ENCODE data around the gene CHAC2. TPM values are rescaled to one million over a fixed set of nuclear protein-coding genes. Genes with fewer than 3 reads are reported as not detected.

Gene CHAC2
- total and polyA plus RNA-seq, 2 of the 13 experiments (the other 11 are each of a cell fraction or from before 2014, with no cell fraction given): 1.7 to 10.7 TPM

DNA sequence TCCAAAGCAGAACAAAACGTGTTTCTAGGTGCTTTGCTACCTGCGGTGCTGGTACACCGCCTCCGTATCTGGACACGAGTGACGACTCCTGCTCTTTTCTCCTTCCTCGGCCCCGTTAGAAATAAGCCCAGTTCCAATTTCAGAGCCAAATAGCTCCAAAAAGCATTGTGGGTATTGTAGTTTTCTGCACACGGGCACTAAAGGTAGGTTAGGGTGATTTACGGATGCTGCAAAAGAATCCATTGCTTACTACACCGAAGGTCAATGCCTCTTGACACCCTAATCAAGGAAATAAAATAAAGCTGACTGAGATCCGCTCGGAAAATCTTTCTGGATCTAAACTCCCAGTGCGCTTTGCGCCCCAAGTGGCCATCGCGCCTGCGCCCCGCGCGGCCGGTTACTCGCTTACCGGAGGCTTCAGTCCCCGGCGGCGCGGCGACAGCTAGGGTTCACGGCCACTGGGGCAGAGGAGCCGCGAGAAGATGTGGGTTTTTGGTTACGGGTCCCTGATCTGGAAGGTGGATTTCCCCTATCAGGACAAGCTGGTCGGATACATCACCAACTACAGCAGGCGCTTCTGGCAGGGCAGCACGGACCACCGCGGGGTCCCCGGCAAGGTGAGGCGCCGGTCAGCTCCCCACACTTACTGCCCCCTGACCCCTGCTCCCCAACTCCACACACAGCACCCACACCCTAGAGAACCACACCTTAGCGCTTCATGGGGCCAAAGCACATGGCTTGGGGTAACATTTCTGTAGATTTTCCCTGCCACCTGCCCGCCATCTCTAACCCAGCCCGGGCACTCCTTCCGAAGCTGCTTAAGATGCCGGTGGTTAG, at the start of gene CHAC2 (continued):
- no peak for TF ChIP-seq RNF2 (conservative IDR thresholded peaks at IDR 0.05; ENCODE audit: low read depth)
- TF ChIP-seq ZNF781 (CRISPR knock-in tag; IDR thresholded peaks at IDR 0.05; ENCODE audit: borderline replicate concordance, not compliant biosample characterization): peak; percentile 75
- no peak for TF ChIP-seq ZNF703 (CRISPR knock-in tag; IDR thresholded peaks at IDR 0.05; ENCODE audit: borderline replicate concordance)
- TF ChIP-seq, protein P1, sequence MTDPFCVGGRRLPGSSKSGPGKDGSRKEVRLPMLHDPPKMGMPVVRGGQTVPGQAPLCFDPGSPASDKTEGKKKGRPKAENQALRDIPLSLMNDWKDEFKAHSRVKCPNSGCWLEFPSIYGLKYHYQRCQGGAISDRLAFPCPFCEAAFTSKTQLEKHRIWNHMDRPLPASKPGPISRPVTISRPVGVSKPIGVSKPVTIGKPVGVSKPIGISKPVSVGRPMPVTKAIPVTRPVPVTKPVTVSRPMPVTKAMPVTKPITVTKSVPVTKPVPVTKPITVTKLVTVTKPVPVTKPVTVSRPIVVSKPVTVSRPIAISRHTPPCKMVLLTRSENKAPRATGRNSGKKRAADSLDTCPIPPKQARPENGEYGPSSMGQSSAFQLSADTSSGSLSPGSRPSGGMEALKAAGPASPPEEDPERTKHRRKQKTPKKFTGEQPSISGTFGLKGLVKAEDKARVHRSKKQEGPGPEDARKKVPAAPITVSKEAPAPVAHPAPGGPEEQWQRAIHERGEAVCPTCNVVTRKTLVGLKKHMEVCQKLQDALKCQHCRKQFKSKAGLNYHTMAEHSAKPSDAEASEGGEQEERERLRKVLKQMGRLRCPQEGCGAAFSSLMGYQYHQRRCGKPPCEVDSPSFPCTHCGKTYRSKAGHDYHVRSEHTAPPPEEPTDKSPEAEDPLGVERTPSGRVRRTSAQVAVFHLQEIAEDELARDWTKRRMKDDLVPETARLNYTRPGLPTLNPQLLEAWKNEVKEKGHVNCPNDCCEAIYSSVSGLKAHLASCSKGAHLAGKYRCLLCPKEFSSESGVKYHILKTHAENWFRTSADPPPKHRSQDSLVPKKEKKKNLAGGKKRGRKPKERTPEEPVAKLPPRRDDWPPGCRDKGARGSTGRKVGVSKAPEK (CRISPR knock-in tag; IDR thresholded peaks at IDR 0.05; ENCODE audit: borderline replicate concordance): peak; percentile 70; the same call in 1 of the 2 replicates
- peak; percentile 89 for TF ChIP-seq SIX4 (CRISPR knock-in tag; IDR thresholded peaks at IDR 0.05)
- no peak for TF ChIP-seq SRSF4 (IDR thresholded peaks at IDR 0.05; ENCODE audit: low read depth, low read length, poor library complexity, severe bottlenecking)
- TF ChIP-seq ZNF562 (CRISPR knock-in tag; IDR thresholded peaks at IDR 0.05; ENCODE audit: borderline replicate concordance): no peak
- TF ChIP-seq, protein P2, sequence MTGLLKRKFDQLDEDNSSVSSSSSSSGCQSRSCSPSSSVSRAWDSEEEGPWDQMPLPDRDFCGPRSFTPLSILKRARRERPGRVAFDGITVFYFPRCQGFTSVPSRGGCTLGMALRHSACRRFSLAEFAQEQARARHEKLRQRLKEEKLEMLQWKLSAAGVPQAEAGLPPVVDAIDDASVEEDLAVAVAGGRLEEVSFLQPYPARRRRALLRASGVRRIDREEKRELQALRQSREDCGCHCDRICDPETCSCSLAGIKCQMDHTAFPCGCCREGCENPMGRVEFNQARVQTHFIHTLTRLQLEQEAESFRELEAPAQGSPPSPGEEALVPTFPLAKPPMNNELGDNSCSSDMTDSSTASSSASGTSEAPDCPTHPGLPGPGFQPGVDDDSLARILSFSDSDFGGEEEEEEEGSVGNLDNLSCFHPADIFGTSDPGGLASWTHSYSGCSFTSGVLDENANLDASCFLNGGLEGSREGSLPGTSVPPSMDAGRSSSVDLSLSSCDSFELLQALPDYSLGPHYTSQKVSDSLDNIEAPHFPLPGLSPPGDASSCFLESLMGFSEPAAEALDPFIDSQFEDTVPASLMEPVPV (CRISPR knock-in tag; IDR thresholded peaks at IDR 0.05): 0 out of 2 replicates have a peak, but pooled peaks have one; percentile 1
- no peak for TF ChIP-seq HOXD1 (CRISPR knock-in tag; IDR thresholded peaks at IDR 0.05)
- TF ChIP-seq, protein P3, sequence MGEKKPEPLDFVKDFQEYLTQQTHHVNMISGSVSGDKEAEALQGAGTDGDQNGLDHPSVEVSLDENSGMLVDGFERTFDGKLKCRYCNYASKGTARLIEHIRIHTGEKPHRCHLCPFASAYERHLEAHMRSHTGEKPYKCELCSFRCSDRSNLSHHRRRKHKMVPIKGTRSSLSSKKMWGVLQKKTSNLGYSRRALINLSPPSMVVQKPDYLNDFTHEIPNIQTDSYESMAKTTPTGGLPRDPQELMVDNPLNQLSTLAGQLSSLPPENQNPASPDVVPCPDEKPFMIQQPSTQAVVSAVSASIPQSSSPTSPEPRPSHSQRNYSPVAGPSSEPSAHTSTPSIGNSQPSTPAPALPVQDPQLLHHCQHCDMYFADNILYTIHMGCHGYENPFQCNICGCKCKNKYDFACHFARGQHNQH (CRISPR knock-in tag; IDR thresholded peaks at IDR 0.05): peak; percentile 32; the same call in 1 of the 2 replicates
- peak; percentile 78 for TF ChIP-seq SAP130 (CRISPR knock-in tag; IDR thresholded peaks at IDR 0.05; ENCODE audit: low read depth)
- TF ChIP-seq, protein P4, sequence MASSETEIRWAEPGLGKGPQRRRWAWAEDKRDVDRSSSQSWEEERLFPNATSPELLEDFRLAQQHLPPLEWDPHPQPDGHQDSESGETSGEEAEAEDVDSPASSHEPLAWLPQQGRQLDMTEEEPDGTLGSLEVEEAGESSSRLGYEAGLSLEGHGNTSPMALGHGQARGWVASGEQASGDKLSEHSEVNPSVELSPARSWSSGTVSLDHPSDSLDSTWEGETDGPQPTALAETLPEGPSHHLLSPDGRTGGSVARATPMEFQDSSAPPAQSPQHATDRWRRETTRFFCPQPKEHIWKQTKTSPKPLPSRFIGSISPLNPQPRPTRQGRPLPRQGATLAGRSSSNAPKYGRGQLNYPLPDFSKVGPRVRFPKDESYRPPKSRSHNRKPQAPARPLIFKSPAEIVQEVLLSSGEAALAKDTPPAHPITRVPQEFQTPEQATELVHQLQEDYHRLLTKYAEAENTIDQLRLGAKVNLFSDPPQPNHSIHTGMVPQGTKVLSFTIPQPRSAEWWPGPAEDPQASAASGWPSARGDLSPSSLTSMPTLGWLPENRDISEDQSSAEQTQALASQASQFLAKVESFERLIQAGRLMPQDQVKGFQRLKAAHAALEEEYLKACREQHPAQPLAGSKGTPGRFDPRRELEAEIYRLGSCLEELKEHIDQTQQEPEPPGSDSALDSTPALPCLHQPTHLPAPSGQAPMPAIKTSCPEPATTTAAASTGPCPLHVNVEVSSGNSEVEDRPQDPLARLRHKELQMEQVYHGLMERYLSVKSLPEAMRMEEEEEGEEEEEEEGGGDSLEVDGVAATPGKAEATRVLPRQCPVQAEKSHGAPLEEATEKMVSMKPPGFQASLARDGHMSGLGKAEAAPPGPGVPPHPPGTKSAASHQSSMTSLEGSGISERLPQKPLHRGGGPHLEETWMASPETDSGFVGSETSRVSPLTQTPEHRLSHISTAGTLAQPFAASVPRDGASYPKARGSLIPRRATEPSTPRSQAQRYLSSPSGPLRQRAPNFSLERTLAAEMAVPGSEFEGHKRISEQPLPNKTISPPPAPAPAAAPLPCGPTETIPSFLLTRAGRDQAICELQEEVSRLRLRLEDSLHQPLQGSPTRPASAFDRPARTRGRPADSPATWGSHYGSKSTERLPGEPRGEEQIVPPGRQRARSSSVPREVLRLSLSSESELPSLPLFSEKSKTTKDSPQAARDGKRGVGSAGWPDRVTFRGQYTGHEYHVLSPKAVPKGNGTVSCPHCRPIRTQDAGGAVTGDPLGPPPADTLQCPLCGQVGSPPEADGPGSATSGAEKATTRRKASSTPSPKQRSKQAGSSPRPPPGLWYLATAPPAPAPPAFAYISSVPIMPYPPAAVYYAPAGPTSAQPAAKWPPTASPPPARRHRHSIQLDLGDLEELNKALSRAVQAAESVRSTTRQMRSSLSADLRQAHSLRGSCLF (CRISPR knock-in tag; IDR thresholded peaks at IDR 0.05; ENCODE audit: borderline replicate concordance): no peak
- TF ChIP-seq SIN3B (IDR thresholded peaks at IDR 0.05; ENCODE audit: low read length): peak; percentile 48; the same call in 1 of the 2 replicates
- no peak for TF ChIP-seq ZNF841 (CRISPR knock-in tag; IDR thresholded peaks at IDR 0.05; ENCODE audit: borderline replicate concordance)
- TF ChIP-seq, protein P5, sequence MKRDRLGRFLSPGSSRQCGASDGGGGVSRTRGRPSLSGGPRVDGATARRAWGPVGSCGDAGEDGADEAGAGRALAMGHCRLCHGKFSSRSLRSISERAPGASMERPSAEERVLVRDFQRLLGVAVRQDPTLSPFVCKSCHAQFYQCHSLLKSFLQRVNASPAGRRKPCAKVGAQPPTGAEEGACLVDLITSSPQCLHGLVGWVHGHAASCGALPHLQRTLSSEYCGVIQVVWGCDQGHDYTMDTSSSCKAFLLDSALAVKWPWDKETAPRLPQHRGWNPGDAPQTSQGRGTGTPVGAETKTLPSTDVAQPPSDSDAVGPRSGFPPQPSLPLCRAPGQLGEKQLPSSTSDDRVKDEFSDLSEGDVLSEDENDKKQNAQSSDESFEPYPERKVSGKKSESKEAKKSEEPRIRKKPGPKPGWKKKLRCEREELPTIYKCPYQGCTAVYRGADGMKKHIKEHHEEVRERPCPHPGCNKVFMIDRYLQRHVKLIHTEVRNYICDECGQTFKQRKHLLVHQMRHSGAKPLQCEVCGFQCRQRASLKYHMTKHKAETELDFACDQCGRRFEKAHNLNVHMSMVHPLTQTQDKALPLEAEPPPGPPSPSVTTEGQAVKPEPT (CRISPR knock-in tag; IDR thresholded peaks at IDR 0.05; ENCODE audit: low read depth): peak; percentile 44; the same call in 1 of the 2 replicates
